KMS-11 (cell line): ENCODE measurements around the gene TP53INP2.
A peak's percentile ranks its signal among the peaks of the same experiment; 100 is the strongest.

ENCODE experiments used
- H2AFZ ChIP-seq: fragments of 200-600 bp; sonication (generic); 2 replicates; pipeline ENCODE4 v1.6.1; 2016; ENCODE audit warnings: antibody characterized with exemption, mixed run types, low read depth
- H3K27ac ChIP-seq: fragments of 200-600 bp; sonication (generic); 2 replicates; pipeline ENCODE4 v1.6.1; 2016; ENCODE audit warnings: mild to moderate bottlenecking, mixed run types
- H3K27me3 ChIP-seq: fragments of 200-600 bp; sonication (generic); 2 replicates; pipeline ENCODE4 v1.6.1; 2017; ENCODE audit warnings: mild to moderate bottlenecking, low read depth, mixed run types, moderate library complexity; ENCODE audit not compliant: insufficient read depth
- H3K36me3 ChIP-seq: fragments of 200-600 bp; sonication (generic); 2 replicates; pipeline ENCODE4 v1.6.1; 2017; ENCODE audit warnings: mild to moderate bottlenecking, mixed run types; ENCODE audit not compliant: insufficient read depth
- H3K4me1 ChIP-seq: fragments of 200-600 bp; sonication (generic); 2 replicates; pipeline ENCODE4 v1.6.1; 2016; ENCODE audit warnings: mild to moderate bottlenecking, low read depth, mixed run types; ENCODE audit not compliant: poor library complexity, severe bottlenecking
- H3K4me2 ChIP-seq: fragments of 200-600 bp; sonication (generic); 2 replicates; pipeline ENCODE4 v1.7.0; 2016; ENCODE audit warnings: mild to moderate bottlenecking, mixed run types
- H3K4me3 ChIP-seq: fragments of 200-600 bp; sonication (generic); IDR thresholded peaks from 2 replicates; pipeline ENCODE4 v1.6.1; 2017; ENCODE audit warnings: low read depth, low read length, mixed read lengths; ENCODE audit not compliant: insufficient read depth
- H3K79me2 ChIP-seq: fragments of 200-600 bp; sonication (generic); 2 replicates; pipeline ENCODE4 v1.6.1; 2016; ENCODE audit warnings: low read depth, mixed run types; ENCODE audit not compliant: insufficient read depth
- H3K9ac ChIP-seq: fragments of 200-600 bp; sonication (generic); 2 replicates; pipeline ENCODE4 v1.6.1; 2016; ENCODE audit warnings: mild to moderate bottlenecking, mixed run types
- H4K20me1 ChIP-seq: fragments of 200-600 bp; sonication (generic); 2 replicates; pipeline ENCODE4 v1.6.1; 2016; ENCODE audit warnings: mild to moderate bottlenecking, mixed run types; ENCODE audit not compliant: insufficient read depth
- CTCF ChIP-seq: fragments of 200-600 bp; sonication (generic); conservative IDR thresholded peaks from 2 replicates; pipeline ENCODE4 v1.6.1; 2017; ENCODE audit warnings: low read depth, mild to moderate bottlenecking, antibody characterized with exemption, low read length, moderate library complexity, mixed read lengths

TP53INP2 gene

GRCh38 chr20:34706912-34707784, 3.0 kb downstream of the TP53INP2 start:
- no peaks in the 10 kb centered on the region for H4K20me1 ChIP-seq
- H3K36me3 ChIP-seq: no peaks in the 10 kb centered on the region
- H3K27ac ChIP-seq: no peak overlapping the region
- peaks cover 35% of the 10 kb centered on the region for H3K4me1 ChIP-seq
- no peaks in the 10 kb centered on the region for H3K79me2 ChIP-seq
- H3K27me3 ChIP-seq: no peaks in the 10 kb centered on the region
- no peak overlapping the region for H3K4me3 ChIP-seq
- H3K4me2 ChIP-seq: no peak overlapping the region
- no peak overlapping the region for H3K9ac ChIP-seq
- no peak for TF ChIP-seq CTCF
- H2AFZ ChIP-seq: no peak overlapping the region

DNA sequence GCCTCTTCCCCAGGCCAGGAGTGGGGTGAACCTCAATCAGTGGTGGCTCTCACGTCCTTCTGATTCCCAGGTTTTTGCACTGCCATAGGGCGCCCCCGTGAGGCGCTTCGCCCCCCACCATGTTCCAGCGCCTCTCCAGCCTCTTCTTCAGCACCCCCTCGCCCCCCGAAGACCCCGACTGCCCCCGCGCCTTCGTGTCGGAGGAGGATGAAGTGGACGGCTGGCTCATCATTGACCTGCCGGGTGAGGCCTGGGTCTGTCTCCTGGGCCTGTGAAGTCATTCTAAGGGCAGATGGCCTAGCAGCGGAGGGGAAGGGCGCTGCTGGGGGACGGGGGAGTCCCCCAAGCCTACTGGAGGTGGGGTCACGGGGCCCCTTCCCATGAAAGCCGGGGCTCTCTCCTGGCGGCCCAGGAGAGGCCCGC, 4.5 kb downstream of the TP53INP2 start:
- H3K27ac ChIP-seq: peak overlapping the region; percentile 74; the same call in 1 of the 2 replicates
- H2AFZ ChIP-seq: peak overlapping the region; percentile 94

DNA sequence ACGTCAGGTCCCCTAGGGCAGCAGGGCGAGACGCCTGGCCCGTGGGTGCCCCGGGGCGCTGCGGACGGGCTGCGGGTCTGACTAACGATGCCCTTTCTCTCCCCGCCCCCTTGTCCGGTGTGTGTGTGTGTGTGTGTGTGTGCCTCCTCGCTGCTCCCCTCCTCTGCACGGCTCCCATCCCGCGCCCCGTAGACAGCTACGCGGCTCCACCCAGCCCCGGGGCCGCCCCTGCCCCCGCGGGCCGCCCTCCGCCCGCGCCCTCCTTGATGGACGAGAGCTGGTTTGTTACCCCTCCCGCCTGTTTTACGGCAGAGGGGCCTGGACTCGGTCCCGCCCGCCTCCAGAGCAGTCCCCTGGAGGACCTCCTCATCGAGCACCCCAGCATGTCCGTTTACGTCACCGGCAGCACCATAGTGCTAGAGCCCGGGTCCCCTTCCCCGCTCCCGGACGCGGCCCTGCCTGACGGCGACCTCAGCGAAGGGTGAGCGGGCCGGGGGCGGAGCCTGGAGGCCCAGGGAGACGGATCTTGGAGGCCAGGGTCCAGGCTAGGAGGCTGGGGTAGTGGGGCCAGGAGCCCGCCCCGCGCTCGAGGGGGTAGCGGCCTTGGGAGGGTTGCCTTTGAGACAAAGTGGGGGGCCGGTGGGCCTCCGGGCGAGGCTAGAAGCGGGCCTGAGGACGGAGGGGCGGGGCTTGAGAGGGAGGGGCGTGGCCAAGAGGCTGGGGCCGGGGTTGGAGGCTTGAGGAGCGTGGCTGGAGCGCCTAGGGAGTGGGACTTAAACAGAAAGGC, 5.1 kb downstream of the TP53INP2 start:
- peak overlapping the region; percentile 43 for H3K4me2 ChIP-seq
- no peaks in the 10 kb centered on the region for H3K36me3 ChIP-seq
- peak overlapping the region; percentile 82 for H3K9ac ChIP-seq
- peaks cover 40% of the 10 kb centered on the region for H3K4me1 ChIP-seq
- no peaks in the 10 kb centered on the region for H4K20me1 ChIP-seq
- no peaks in the 10 kb centered on the region for H3K27me3 ChIP-seq
- H3K4me3 ChIP-seq: peak overlapping the region; percentile 17
- no peak for TF ChIP-seq CTCF
- H3K27ac ChIP-seq: peak overlapping the region; percentile 74
- peak overlapping the region; percentile 94 for H2AFZ ChIP-seq
- no peaks in the 10 kb centered on the region for H3K79me2 ChIP-seq

More for the DNA sequence above, 4.5 kb downstream of the TP53INP2 start:
- H4K20me1 ChIP-seq: no peaks in the 10 kb centered on the region
- peak overlapping the region; percentile 43 for H3K4me2 ChIP-seq
- H3K9ac ChIP-seq: peak overlapping the region; percentile 82; the same call in 1 of the 2 replicates
- peak; percentile 82 for TF ChIP-seq CTCF
- H3K36me3 ChIP-seq: no peaks in the 10 kb centered on the region
- H3K27me3 ChIP-seq: no peaks in the 10 kb centered on the region
- H3K79me2 ChIP-seq: no peaks in the 10 kb centered on the region
- peaks cover 39% of the 10 kb centered on the region for H3K4me1 ChIP-seq
- no peak overlapping the region for H3K4me3 ChIP-seq

GRCh38 chr20:34709831-34710567, 5.9 kb downstream of the TP53INP2 start:
- Histone ChIP-seq H3K4me1 (peaks cover 36% of the 10 kb centered on the region), H3K4me2 (peak overlapping the region; percentile 43), H3K79me2 (no peaks in the 10 kb centered on the region), H4K20me1 (no peaks in the 10 kb centered on the region), H2AFZ (peak overlapping the region; percentile 94), H3K36me3 (no peaks in the 10 kb centered on the region), H3K27ac (peak overlapping the region; percentile 74), H3K4me3 (peak overlapping the region; percentile 17), H3K27me3 (no peaks in the 10 kb centered on the region), H3K9ac (peak overlapping the region; percentile 82)
- peak; percentile 22; the same call in 1 of the 2 replicates for TF ChIP-seq CTCF
